Loucy (cell line): Measurements from ENCODE around the gene CCDC158.

Experiments used
- CTCF ChIP-seq: fragments of 200-600 bp; sonication (generic); conservative IDR thresholded peaks from 2 replicates; pipeline ENCODE4 v1.5.1; 2014; ENCODE audit warnings: mild to moderate bottlenecking, antibody characterized with exemption, low read length
- EZH2phosphoT487 ChIP-seq: fragments of 200-600 bp; IDR thresholded peaks from 2 replicates; pipeline ENCODE4 v1.6.1; 2018; ENCODE audit warnings: antibody characterized with exemption, mild to moderate bottlenecking, moderate library complexity, borderline replicate concordance

GRCh38 chr4:76366737-76367136 is 54.2 kb downstream of the CCDC158 start:
- TF ChIP-seq CTCF: no peak
- TF ChIP-seq EZH2phosphoT487: no peak
